HG03066 (cell line): ENCODE results near the gene BRME1.

Experiments used
- ATAC-seq: cut with Tn5 transposase; IDR thresholded peaks from one replicate; pipeline ENCODE4 v1.9.1; 2021; ENCODE audit warnings: low read depth; ENCODE audit not compliant: unreplicated experiment

Gene BRME1

DNA sequence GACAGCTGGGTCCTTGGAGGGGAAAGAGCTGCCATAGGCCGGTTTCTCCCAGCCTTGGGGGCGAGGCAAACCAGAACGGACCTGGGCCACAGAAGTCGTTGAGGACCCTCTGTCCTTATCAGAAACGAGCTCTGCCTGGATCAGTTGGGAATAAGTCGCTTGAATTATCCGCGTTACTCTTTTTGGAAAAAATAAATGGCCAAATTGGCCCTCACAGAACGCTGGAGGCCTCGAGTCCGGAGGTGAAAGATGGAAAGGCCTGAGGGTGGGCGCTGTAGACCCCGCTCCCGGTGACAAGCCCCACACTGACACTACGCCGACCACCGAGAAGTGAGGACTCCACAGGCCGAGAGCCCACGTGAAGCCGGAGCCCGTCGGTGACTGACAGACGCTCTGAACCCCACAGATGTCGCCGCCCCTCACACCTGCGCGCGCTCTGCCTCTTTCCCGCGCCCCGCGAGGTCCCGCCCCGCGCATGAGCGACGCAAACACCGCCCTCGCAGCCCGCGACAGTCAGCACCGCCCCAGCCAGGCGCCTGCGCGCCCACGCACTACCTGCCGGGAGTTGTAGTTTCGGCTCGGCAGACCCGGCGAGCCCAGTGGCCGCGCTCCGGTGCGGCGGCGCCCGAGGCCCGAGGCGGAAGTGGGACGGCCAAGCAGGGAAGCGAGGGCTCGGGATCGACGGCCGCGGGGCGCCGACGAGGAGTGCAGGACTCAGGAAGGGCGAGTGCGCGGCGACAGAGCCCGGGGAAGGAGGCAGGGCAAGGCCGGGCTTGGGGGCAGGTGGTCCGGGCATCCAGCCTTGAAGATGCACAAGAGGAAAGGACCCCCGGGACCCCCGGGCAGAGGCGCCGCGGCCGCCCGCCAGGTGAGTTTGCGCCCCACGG is at the start of gene BRME1, which contains the start of gene CC2D1A:
BRME1 (minus strand) TSS at position 484 of the 887 bp plus-strand sequence. CDS start 1,225 bp downstream, outside the sequence.
CC2D1A (plus strand) TSS at position 568 of the 887 bp plus-strand sequence; CDS start at position 809, 241 bp downstream.
- peak; percentile 87 for ATAC-seq

DNA sequence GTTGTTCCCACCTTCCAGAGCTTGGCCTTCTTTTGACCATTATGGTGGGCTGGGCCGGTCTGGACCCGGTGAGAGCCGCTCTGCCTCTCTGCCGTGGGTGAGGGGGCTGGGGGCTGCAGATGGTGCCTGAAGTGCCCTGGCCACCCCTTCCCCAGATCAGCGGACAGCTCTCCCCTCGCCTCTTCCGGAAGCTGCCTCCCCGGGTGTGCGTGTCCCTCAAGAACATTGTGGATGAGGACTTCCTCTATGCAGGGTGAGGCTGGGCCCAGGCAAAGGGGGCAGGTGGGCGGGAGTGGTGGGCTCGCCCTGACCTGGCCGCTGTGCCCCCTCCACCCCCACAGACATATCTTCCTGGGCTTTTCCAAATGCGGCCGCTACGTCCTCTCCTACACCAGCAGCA is 48.3 kb upstream of the BRME1 start:
- no peak for ATAC-seq

DNA sequence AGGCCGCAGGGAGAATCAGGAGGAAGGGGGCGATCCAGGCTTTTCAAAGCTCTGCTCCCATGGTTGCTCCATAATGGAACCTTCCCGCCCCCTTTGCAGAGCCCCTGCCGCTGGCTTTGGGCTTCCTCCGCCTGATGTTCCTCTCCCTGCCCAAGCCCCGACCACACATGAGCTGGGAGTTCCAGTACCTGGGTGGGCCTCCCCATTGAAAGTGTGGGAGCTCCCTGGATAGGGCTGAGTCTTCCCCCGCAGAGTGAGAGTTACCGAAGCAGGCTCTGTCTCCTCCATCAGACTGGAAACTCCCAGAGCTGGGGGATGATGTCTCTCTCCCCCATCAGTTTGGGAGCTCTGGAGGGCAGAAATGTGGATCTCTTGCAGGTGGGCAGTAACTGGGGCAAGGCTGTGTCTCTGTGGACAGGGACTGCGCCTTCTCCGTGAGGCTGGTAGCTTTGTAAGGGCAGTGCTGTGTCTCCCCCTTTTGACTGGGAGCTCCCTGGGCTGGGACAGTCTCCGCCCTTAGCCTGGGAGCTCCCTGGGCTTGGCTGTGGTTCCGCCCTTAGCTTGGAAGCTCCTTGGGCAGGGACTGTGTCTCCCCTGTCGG is 47.1 kb upstream of the BRME1 start:
- ATAC-seq = no peak

DNA sequence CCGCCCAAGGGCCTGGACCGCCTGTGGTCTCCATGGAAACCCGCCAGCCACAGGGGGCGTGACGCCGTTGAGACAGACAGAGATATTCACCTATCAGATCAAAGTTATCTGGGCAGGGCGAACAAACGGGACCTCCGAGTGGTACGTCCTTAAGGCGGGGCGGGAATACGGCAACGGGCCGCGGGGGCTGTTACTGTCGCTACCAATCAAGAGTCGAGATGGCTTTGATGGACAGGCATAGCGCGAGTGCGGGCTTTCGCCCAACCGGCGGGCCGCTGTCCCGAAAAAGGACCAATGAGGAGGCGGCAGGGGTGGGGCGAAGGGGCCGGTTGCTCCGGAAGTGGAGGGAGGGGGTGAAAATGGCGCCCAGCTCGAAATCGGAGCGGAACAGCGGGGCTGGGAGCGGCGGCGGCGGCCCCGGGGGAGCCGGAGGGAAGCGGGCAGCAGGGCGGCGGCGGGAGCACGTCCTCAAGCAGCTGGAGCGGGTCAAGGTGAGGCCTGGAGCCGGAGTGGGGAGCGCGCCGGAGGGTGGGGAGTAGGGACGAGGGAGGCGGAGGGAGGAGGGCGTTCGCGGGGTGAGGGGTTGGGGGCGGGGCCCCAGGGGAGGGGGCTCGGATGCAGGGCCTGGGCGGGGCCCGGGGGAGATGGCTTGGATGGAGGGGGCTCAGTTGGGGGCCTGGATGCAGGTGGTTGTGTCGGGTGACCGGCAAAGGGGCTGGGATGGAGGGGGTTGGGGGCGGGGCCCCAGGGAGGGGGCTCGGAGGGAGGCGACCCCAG is 46.4 kb upstream of the BRME1 start, which contains the start of gene DCAF15:
DCAF15 (plus strand) TSS at position 356 of the 777 bp plus-strand sequence; CDS start at position 360, 4 bp downstream.
- peak; percentile 93 for ATAC-seq

DNA sequence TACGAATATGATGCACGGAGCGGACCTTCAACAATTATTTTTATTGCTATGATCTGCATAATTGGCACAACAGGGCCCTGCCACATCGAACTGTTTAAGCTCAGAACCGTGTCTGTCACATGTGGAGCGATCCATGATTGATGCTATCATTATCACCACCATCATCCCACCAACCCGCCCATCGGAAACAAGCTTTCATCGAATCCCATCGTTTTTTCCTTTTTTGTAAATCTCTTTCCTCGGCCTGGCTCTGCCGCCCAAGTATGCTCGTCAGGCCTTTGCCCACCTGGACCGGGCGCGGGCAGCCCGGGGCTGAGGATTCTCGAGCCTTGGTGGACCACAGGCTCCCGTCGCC is 45.9 kb upstream of the BRME1 start:
- peak; percentile 9 for ATAC-seq

DNA sequence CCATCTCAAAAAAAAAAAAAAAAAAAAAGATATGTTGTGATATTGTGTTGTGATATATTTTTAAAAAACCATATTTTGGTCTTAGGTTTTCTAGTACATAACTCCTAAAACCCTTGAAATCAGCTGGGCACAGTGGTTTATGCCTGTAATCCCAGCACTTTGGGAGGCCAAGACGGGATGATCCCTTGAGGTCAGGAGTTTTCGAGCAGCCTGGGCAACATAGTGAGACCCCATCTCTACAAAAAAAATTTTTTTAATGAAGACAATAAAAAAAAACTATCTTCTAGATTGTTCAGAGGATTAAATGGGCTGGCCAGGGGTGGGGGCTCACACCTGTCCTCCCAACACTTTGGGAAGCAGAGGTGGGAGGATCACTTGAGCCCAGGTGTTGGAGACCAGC is 45.1 kb upstream of the BRME1 start:
- ATAC-seq = no peak

DNA sequence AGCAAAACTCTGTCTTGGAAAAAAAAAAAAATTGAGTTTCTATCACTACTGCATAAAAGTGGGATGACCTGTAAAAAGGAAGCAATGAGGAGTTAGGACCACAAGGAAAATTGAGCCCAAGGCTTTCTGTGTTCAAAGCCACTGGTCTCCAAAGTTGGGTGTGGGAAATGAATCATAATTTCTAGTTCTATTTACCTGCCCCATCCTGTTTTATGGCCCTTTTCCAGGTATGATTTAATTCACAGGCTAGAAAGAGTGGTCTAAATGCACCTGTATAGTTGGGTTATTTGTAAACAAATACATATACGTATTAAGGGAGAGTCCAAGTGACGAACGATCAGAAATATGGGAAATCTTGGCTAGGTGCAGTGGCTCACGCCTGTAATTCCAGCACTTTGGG is 40.5 kb upstream of the BRME1 start:
- no peak for ATAC-seq

DNA sequence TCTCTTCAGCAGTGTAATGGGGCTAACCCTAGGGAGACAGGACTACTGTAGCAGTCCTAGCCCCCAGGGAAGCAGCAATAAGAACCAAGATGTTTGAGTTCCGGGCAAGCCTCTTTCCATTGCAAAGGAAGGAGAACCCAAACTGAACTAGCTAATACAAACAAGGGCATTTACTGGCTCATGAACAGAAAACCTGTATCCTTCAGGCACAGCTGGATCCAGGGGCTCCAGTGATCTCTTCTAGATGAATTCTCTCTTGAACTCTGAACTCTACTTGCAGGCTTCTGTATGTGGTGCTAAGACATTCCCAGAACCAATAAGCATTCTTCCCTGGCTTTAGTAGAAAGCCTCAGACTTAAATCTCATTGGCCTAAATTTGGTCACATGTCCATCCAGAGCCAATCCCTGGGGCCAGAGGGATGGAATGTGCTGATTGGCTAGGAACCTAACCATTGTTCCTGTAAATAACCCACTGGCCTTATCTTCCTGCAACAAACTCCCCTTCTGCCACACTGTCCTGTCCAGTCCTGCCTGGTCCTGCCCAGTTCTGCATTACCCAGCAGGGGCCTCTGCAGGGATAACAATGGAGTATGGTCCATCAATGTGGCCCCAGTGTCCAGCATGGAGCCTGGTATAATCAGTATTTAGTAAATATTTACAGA is 36.2 kb upstream of the BRME1 start:
- ATAC-seq = no peak

DNA sequence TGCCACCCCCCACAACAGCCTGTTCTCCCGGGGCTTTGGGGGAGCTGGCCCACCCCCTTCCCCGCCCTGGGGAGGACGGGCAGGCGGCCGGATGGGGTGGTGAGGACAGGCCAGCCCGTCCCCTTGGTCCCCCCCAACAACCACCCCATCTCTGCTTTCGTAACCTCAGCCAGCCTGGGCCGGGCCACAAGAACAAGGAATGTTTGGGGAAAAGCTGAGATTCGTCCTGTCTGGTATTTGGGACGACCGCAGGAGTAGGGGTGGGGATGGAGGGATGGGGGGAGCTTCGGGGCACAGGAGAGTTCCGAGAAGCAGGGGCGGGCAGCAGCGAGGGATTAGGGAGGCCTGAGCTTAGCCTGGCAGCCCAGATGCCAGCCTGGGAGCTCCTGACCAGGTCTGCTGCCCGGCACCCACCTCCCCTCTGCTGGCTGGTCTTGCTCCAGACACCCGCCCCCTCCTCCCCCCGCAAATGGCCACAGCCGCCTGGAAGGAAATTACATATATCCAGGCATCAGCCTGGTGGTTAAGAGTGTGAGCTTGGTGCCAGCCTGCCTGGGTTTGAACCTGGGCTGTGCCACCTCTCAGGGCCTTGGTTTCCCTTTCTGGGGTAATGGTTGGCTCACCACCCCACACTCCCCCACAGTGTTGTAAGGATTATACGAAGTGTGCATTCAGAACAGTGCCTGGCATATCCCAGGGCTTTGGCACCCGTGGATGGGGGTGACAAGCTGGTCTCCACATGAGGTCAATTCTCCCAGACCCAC is 32.6 kb upstream of the BRME1 start, which contains the start of gene PODNL1:
PODNL1 (minus strand) TSS at position 117 of the 764 bp plus-strand sequence. CDS start 236 bp downstream, outside the sequence.
- no peak for ATAC-seq

DNA sequence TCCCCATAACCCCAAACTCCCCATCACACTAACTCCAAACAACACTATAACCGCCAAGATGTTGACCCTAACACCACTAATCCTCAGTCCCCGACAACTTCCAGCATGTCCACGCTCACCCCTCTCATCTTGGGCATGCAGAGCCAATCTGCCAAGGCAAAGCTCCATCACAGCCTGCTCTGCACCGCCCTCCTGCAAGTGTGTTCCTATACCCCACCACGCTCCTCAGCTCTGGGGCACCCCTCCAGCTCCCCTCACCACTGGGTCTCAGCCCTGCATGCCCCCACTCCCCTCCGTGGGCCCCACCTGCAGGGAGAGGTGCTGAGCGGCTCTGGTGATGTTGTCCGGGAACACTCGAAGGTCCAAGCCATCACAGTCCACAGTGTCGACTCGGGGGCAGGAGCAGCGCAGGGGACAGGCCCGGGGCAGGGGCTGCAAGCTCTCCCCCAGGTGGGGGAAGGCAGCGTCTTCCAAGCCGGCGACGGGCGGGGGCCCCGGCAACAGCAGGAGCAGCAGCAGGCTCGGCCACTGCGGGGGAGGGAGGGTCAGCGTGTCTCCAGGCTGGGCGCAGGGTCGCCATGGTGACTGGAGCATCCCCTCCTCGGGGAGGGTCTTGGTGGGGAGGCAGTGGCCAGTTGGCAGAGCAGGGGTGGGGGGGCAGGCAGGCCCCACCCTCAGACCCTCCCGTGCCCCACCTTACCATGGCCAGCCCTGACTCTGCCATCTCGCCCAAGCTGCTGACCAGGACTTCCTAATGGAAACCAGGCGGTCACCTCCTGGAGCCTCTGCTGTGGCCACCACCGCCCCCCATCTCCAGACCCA is 31.8 kb upstream of the BRME1 start:
- no peak for ATAC-seq

DNA sequence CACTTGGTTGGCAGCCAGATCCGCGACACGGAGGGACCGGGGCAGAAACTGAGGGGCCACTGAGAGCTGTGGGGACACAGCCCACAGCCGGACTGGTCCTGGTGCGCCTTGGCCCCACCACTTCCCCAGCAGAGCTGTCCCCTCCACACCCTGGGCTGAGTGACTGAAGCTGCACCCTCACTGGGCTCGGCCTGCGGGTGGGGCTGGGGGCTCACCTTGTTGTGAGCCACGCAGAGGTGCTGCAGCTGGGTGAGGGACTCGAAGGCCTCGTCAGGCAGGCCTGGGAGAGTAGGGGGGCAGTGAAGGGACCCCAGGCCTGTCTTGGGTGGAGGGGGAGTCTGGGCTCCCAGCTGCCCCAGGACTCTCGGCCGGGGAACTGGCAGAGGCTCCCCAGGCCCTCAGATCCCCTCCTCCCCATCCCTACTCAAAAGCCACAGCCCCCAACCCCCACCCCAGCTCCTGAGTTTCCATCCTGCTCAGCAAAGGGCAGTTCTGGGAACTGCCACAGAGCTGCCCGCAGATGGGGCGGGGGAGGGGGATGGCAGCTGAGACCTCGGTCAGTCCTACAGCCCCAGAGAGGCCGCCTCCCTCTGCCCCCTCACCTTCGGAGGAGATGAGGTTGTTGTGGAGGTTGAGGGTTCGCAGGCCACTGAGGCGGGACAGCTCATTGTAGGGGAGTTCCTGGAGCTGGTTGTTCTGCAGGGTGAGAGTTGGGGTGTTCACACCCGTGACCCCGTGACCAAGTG is 30.0 kb upstream of the BRME1 start:
- no peak for ATAC-seq

DNA sequence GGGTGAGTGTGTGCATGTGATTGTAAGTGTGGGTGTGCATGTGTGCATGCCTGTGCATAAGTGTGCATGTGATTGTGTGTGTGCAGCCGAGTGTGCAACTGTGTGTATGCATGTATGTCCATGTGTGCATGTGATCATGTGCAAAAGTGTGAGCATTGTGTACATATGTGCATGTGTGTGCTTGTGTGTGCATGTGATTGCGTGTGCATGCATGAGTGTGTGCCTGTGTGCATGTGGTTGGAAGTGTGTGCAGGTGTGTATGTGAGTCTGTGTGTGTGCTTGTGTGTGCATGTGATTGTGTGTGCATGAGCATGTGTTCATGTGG is 28.8 kb upstream of the BRME1 start:
- ATAC-seq = no peak

DNA sequence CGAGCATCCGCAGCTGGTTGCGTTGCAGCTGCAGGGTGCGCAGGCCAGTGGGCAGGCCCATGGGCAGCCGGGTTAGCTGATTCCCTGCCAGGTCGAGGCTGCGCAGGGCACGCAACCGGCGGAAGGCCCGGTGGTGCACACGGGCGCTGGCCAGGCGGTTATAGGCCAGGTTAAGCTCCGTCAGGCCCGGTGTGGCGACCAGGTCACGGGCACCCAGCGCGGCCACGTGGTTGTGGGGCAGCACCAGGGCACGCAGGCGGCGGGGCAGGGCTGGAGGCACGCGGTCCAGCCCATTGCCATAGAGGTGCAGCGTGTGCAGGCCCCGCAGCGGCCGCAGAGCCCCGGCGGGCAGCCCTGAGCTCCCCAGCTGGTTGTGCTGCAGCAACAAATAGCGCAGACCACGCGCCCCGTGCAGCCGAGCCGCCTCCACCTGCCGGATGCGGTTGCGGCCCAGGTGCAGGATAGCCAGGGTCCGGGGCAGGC is 27.0 kb upstream of the BRME1 start:
- ATAC-seq = no peak

DNA sequence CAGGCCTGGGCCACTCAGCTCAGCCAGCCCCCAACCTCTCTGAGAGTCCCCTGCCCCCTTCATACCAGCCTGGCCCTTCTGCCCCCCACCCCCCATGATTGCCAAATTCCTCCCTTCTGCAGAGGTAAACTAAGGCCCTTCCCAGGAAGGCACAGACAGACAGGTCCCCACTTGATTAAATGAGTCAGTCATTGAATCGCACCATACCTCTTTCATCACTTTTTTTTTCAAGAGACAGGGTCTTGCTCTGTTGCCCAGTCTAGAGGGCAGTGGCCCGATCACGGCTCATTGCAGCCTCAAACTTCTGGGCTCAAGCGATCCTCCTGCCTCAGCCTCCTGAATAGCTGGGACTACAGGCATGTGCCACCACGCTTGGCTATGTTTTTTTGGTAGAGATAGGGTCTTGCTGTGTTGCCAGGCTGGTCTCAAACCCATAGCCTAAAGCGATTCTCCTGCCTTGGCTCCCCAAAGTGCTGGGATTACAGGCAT is 26.3 kb upstream of the BRME1 start:
- ATAC-seq = no peak

DNA sequence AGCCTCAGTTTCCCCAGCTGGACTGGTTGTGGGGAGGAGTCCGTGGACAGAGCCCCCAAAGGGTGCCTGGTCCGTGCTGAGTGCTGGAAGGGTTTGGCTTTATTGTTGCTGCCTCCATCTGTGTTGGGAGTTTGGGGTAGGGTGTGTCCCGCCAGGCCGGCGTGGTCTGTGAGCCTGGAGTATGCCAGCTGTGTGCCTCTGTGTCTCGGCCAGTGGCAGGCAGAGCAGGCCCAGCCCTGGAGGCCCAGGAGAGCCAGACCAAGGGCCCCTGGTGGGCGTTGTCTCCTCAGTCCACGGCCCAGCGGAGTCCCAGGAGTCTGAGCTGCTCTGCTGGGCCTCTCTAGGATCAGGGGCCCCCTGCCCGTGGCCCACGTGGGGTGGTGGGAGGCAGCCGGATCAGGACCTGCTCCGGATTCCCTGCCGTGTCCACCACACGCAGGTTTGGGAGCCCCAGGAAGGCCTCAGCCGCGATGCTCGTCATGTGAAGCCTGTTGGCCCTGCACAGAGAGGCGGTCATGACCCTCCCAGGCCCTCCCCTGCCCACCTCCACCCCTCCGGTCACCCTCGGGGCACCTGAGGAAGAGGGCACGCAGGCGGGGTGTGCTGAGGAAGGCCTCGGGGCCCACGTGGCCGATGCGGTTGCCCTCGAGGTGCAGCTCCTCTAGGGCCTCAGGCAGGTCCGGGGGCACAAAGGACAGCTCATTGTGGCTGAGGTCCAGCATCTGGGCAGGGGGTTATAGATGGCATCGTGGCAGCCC is 25.7 kb upstream of the BRME1 start:
- ATAC-seq = no peak

DNA sequence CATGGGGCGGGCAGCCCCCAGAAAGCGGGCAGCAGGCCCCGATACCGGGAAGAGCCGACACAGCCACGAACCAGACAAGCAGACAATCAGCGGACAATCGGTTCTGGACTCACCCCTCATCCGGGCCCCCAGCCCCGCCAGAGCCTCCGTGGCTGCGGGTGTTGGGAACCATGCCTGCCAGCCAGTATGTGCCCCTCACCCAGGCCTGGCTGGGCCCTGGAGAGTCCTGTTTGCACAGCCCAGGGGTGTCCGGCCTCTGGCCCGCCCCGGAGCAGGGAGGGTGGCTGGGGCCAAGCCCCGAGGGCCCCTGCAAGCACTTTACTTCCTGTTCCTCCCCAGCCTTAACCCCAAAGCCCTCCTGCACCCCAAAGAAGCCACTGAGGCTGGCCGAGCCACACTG is 24.5 kb upstream of the BRME1 start:
- no peak for ATAC-seq

DNA sequence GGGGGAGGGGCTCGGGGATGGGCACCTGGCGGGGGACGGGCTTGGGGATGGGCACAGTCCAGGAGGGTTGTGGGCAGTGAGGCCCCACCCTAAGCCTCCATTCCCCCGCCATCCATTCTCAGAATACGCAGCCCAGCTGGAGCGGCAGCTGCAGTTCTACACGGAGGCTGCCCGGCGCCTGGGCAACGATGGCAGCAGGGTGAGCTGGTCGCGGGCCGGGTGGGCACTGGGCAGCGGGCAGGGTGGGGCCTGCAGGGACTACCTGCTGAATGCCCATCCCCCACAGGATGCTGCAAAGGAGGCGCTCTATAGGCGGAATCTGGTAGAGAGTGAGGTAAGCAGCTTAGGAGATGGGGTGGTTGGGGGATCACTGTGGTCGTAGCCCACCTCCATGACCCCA is 24.0 kb upstream of the BRME1 start:
- ATAC-seq = no peak
